ENCODE measurements around the gene TSR3. TPM values are rescaled to one million over a fixed set of nuclear protein-coding genes. Genes with fewer than 3 reads are reported as not detected.

Gene TSR3
- total RNA-seq, 1 donor from 2014 or later, result 60.6 TPM

- TF ChIP-seq POLR2AphosphoS5 (IDR thresholded peaks at IDR 0.05; ENCODE audit: insufficient read depth in 1 of 2, low read depth in 1 of 2) (no peak), POLR2A (IDR thresholded peaks at IDR 0.05) (no peak)
- TF ChIP-seq, protein P1, sequence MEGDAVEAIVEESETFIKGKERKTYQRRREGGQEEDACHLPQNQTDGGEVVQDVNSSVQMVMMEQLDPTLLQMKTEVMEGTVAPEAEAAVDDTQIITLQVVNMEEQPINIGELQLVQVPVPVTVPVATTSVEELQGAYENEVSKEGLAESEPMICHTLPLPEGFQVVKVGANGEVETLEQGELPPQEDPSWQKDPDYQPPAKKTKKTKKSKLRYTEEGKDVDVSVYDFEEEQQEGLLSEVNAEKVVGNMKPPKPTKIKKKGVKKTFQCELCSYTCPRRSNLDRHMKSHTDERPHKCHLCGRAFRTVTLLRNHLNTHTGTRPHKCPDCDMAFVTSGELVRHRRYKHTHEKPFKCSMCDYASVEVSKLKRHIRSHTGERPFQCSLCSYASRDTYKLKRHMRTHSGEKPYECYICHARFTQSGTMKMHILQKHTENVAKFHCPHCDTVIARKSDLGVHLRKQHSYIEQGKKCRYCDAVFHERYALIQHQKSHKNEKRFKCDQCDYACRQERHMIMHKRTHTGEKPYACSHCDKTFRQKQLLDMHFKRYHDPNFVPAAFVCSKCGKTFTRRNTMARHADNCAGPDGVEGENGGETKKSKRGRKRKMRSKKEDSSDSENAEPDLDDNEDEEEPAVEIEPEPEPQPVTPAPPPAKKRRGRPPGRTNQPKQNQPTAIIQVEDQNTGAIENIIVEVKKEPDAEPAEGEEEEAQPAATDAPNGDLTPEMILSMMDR (IDR thresholded peaks at IDR 0.05), result no peak
- no peaks in the 10 kb centered on the region for H3K9me3 ChIP-seq
- H3K27me3 ChIP-seq, result no peaks in the 10 kb centered on the region
- no peak overlapping the region for H3K27ac ChIP-seq
- H3K4me1 ChIP-seq, result no peaks in the 10 kb centered on the region
- no peak for DNase-seq (ENCODE audit: extremely low spot score in 2 of 2)
- peaks cover 0 to 57% of the 10 kb centered on the region in 2 donors for H3K36me3 ChIP-seq
- intact Hi-C loops (cut with DNase I), result no loop called here
- no peak overlapping the region for H3K4me3 ChIP-seq
These were observed 38.6 kb upstream of the TSR3 start for GRCh38 chr16:1390239-1390779.

- intact Hi-C loops (cut with DNase I), result no loop called here
- Histone ChIP-seq H3K4me3 (no peak overlapping the region), H3K9me3 (no peaks in the 10 kb centered on the region), H3K36me3 (peaks cover 0 to 54% of the 10 kb centered on the region in 2 donors), H3K27ac (no peak overlapping the region), H3K27me3 (no peaks in the 10 kb centered on the region), H3K4me1 (no peaks in the 10 kb centered on the region)
- no peak for TF ChIP-seq POLR2AphosphoS5 (IDR thresholded peaks at IDR 0.05; ENCODE audit: insufficient read depth in 1 of 2, low read depth in 1 of 2)
- TF ChIP-seq, protein P1 (IDR thresholded peaks at IDR 0.05), result no peak
- TF ChIP-seq POLR2A (IDR thresholded peaks at IDR 0.05), result no peak
- DNase-seq (ENCODE audit: extremely low spot score in 2 of 2), result no peak
These were observed 38.1 kb upstream of the TSR3 start for GRCh38 chr16:1389762-1390161.

DNA sequence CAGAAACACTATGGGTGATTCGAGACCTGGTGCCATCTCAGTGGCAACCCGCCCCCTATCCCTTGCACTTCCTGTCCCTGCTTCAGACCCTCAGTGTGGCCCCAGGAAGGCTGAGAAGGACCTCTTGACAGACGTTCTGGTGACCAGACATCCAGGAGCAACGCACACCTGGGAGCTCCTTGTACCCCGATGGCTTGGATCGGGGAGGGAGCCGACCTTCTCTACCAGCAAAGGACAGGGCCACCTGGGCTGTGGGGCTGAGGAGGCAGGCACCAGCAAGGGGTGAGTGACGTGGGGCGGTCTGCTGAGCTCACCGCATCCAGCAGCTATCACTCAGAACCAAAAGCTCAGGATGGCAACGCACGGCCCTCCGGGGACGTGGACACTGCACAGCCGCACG is 35.7 kb upstream of the TSR3 start:
- H3K27me3 ChIP-seq, result no peaks in the 10 kb centered on the region
- H3K4me3 ChIP-seq, result no peak overlapping the region
- no peak overlapping the region for H3K27ac ChIP-seq
- intact Hi-C loops (cut with DNase I), result no loop called here
- DNase-seq (ENCODE audit: extremely low spot score in 2 of 2), result no peak
- TF ChIP-seq, protein P1 (IDR thresholded peaks at IDR 0.05), result no peak
- no peak for TF ChIP-seq POLR2A (IDR thresholded peaks at IDR 0.05)
- no peak for TF ChIP-seq POLR2AphosphoS5 (IDR thresholded peaks at IDR 0.05; ENCODE audit: insufficient read depth in 1 of 2, low read depth in 1 of 2)
- peaks cover 0 to 37% of the 10 kb centered on the region in 2 donors for H3K36me3 ChIP-seq
- no peaks in the 10 kb centered on the region for H3K4me1 ChIP-seq
- H3K9me3 ChIP-seq, result no peaks in the 10 kb centered on the region

GRCh38 chr16:1385232-1385631 is 33.6 kb upstream of the TSR3 start:
- Histone ChIP-seq H3K4me1 (no peaks in the 10 kb centered on the region), H3K27ac (no peak overlapping the region), H3K4me3 (no peak overlapping the region), H3K27me3 (no peaks in the 10 kb centered on the region), H3K9me3 (no peaks in the 10 kb centered on the region), H3K36me3 (peaks cover 0 to 29% of the 10 kb centered on the region in 2 donors)
- intact Hi-C loops (cut with DNase I), result no loop called here
- no peak for TF ChIP-seq POLR2AphosphoS5 (IDR thresholded peaks at IDR 0.05; ENCODE audit: insufficient read depth in 1 of 2, low read depth in 1 of 2)
- TF ChIP-seq, protein P1 (IDR thresholded peaks at IDR 0.05), result no peak
- no peak for DNase-seq (ENCODE audit: extremely low spot score in 2 of 2)

GRCh38 chr16:1383556-1383955 is 31.9 kb upstream of the TSR3 start:
- Histone ChIP-seq H3K4me3 (no peak overlapping the region), H3K36me3 (peaks cover 0 to 19% of the 10 kb centered on the region in 2 donors), H3K9me3 (no peaks in the 10 kb centered on the region), H3K27me3 (no peaks in the 10 kb centered on the region), H3K27ac (no peak overlapping the region), H3K4me1 (peaks cover 15% of the 10 kb centered on the region)
- intact Hi-C loops (cut with DNase I), result no loop called here
- TF ChIP-seq POLR2A (IDR thresholded peaks at IDR 0.05) (no peak), POLR2AphosphoS5 (IDR thresholded peaks at IDR 0.05; ENCODE audit: insufficient read depth in 1 of 2, low read depth in 1 of 2) (no peak)
- TF ChIP-seq, protein P1 (IDR thresholded peaks at IDR 0.05), result no peak
- no peak for DNase-seq (ENCODE audit: extremely low spot score in 2 of 2)
